Stimulated activated CD4-positive, alpha-beta T cell treated with anti-CD3 and anti-CD28 coated beads, Interleukin-1b, Interleukin-23, amount 100 ng/mL, for 24 hours (primary cell): ENCODE data around the gene PLCB1.
"Not testable (repeated sequence)": the region's sequence is repeated elsewhere in the genome, so short reads cannot be mapped to it uniquely, and the experiment has no call there.

ENCODE experiments used
- DNase-seq, 4 experiments: peaks; one replicate each; pipeline ENCODE4 v3.0.0-alpha.2; 2020; ENCODE audit warnings: low read depth in 4 of 4, low spot score in 1 of 4

Gene PLCB1

GRCh38 chr20:8639112-8639778 lies 507.2 kb downstream of the PLCB1 start:
- DNase-seq = no peak

- no peak for DNase-seq
These were observed 508.4 kb downstream of the PLCB1 start for GRCh38 chr20:8640461-8640860.

- no peak for DNase-seq
These were observed 510.2 kb downstream of the PLCB1 start for GRCh38 chr20:8642247-8642646.

DNA sequence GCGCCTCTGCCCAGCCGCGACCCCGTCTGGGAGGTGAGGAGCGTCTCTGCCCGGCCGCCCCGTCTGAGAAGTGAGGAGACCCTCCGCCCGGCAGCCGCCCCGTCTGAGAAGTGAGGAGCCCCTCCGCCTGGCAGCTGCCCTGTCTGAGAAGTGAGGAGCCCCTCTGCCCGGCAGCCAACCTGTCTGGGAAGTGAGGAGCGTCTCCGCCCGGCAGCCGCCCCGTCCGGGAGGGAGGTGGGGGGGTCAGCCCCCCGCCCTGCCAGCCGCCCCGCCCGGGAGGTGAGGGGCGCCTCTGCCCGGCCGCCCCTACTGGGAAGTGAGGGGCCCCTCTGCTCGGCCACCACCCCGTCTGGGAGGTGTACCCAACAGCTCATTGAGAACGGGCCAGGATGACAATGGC lies 512.4 kb downstream of the PLCB1 start:
- not testable (repeated sequence) for DNase-seq

DNA sequence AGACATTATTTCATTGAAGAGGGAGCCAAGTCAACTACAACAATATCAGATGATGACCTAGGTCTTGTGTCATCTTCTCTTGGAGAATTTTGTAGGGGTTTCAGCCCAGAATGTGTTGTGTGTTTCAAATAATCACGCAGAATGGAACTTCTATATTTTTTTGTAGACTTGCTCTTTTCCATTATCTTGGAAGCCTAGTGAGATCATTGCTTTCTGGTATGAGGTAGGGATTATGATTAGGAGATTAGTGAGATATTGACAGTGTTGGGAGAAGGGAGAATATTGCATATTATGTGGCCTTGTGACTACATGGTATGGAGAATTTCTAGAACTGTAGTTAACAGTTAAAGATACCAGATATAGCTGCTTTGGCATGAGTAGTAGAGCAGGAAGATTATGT lies 513.3 kb downstream of the PLCB1 start:
- DNase-seq = no peak

DNA sequence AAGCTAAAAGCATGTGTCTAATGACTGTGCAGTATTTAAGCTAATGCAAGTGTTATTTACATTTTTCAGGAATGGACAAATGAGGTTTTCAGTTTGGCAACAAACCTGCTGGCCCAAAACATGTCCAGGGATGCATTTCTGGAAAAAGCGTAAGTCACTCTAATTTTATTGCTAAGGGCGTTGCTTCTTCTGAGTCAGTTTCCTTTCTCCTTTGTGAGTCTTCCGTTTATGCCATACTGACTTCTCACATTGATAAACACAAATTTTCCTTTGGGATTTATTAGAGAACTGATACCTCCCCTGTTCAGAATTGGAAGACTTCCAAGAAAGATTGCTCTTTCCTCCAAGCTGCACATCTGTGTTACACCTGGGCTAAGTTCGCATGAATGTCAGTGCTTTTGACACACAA lies 514.0 kb downstream of the PLCB1 start:
- DNase-seq = no peak

GRCh38 chr20:8646716-8647115 lies 514.6 kb downstream of the PLCB1 start:
- no peak for DNase-seq

DNA sequence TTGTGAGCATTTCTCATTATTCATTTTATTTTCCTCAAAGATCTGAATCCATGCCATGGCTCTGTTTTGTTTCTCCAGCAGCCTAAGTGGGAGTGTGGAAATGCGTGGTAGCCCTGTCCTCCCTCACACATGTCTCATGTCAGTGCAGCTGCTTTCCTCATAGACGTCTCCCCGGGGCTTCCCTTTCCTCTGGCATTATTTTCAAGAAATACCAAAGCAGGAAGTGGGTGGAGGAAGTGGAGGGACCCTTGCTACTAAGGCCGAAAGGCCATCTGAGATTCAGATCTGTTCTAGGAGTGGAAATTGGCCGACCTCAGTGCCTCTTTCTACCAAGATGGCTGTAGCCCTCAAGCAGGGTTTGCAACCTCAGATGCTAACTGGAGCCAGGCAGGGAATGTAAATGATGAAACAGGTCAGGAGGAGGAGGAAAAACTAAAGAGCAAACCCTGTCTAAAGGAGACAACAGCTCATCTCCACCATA lies 515.9 kb downstream of the PLCB1 start:
- DNase-seq = no peak

DNA sequence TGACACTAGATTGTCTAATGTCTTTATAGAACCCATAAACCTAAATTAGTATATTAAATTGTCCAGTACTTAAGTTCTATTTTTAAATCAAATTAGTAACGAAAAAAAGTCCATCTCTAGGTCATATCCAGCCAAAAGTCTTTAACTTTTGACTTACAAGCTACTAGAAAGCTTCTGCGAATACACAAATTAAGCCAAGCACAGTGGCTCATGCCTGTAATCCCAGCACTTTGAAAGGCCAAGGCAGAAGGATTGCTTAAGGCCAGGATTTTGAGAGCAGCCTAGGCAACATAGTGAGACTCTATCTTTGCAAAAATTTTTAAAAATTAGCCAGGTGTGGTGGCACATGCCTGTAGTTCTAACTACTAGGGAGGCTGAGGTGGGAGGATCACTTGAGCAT lies 516.4 kb downstream of the PLCB1 start:
- DNase-seq = no peak

DNA sequence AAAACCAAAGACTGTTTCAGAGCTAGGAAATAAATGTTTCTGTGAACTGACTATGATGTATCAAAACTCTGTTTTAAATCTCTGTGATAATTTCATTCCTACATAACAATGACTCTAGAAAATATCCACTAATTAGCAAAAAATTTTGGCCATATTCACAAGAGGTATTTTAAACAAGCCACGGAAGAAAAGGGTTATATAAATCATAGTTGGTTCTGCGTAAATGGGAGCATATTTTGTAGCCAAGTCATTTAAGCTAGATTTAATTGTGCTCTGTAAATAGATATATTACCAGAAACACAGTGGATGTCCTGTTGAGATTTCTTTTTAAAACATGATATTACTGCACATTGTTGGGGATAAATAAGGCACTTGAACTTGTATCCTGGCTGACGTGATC lies 520.3 kb downstream of the PLCB1 start:
- DNase-seq = no peak

DNA sequence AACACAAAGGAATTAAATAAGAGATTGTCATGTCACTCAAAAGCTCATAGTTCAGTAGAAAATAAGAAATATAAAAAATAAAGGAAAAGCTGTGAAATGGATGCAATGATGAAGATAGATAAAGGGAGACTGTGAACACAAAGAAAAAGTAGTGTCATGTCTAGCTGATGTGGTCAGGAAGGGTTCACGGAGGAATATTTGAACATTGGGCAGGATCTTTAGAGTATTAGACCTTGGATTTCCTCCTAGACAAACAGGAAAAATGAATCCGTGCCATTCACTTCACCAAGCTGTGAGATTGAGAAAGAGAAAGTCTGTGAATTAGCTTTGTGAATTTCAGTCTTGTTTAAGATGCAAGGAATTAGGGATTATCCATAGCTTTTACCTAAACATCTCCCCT lies 522.4 kb downstream of the PLCB1 start:
- DNase-seq = no peak

DNA sequence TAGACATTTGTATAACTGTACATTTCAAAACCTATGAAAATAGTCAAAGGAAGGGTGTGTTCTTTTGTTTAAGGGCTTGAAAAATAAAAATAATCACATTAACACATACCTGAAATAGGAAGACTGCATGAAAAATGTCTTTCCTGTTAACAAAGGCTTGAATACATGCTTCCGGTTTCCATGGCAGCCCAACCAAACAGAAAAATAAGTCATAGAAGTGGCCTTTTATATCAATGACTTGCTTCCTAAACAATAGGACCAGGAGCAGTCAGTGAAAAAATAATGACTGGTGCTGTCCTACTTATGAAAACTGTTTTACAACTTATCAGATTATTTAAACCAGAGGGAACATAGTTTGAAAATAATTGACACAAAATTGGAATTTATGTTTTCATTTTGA lies 524.3 kb downstream of the PLCB1 start:
- no peak for DNase-seq

- no peak for DNase-seq
These were observed 525.6 kb downstream of the PLCB1 start for GRCh38 chr20:8657664-8658063.

DNA sequence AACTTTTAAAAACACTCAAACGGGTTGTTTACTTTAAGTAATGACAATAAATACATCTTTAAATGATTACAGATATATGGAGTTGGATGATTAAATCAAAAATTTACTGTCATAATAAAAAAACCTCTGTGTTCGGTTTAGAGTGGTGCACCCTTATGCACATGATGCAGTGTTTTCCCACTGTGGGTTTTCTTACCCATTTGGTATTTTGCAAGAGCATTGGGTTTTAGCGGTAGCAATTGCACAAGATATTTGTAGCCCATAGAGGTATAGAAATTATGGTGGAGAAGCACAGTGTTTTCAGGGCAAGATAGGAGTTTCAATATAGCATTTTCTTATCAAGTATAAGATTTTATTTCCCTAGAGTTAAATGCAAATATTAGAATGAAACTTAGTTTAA lies 526.0 kb downstream of the PLCB1 start:
- DNase-seq = no peak

DNA sequence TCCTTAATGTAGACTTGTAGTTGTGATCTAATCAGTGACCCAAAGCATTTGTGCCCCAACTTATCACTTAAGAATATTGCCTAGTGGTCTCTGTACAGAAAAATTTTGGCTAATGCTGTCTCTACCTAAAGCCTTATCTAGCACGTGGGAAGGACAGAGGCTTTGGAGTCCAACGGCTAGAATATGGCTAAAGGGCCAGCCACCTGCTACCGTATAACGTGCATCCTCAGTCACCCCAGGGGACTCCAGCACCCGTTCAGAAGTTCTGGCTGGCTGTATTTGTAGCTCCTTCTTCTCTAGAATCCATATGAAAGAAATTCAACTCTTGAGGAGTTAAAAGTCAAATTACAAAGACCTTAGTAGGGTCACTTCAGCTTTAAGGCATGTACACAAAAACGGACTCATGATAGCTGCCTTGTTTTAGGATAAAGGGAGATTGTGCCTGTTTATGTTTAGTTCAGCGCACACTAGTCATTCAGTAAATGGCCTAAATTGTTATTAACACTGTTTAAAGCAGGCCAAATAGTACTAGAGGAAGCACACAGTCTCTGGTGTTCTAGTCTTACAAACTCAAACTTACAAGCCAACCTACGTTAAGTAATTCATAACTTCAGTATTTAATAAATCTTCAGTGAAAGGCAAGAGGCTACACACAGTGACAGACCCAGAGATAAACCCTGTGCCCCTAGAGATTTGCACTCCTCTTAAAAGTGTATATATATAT lies 529.3 kb downstream of the PLCB1 start:
- DNase-seq = no peak

- no peak for DNase-seq
These were observed 530.4 kb downstream of the PLCB1 start for GRCh38 chr20:8662433-8662954.

DNA sequence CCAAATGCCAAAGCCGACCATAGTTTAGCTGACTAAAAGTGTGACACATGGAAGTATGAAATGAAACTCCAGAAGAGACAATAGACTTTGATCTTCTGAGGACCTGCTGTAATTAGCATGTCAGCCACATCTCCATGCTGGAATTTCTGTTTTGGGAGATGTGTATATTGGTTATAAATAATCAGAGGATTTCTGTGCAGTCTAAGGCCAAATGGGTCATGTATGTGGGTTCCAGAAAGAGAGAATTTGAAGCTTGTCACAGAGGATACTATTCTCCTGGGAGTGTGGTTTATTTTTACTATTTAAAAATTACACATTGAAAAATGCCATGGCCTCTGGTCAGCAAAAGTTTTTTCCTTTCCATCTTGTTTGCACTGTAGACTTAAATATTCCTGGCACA lies 531.4 kb downstream of the PLCB1 start:
- DNase-seq = no peak

GRCh38 chr20:8664778-8665177 lies 532.7 kb downstream of the PLCB1 start:
- no peak for DNase-seq

- DNase-seq = no peak
These were observed 535.2 kb downstream of the PLCB1 start for GRCh38 chr20:8667306-8667705.

- no peak for DNase-seq
These were observed 538.3 kb downstream of the PLCB1 start for GRCh38 chr20:8670207-8670892.

DNA sequence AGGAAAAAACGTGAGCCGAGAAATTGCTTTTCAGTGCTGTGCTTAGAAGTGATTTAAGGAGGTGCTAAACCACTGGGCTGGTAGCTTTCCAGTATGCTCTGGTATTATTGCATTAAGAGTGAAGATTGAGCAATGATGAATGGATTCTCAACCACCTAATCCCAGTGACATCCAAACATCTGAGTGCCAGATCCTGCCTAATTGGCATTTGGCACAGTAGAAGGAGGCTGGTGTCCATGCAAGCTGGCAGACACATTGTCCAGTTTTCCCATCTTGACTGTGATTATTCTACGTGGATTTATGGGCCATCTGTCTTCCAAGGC lies 538.8 kb downstream of the PLCB1 start:
- no peak for DNase-seq

- DNase-seq = no peak
These were observed 539.4 kb downstream of the PLCB1 start for GRCh38 chr20:8671370-8671961.
